Eye (tissue), 1 donor: ENCODE measurements around the gene LRRC7.
A peak's percentile ranks its signal among the peaks of the same experiment; 100 is the strongest.
"Not testable (repeated sequence)": the region's sequence is repeated elsewhere in the genome, so short reads cannot be mapped to it uniquely, and the experiment has no call there.

Experiments used
- DNase-seq: peaks from one replicate; pipeline ENCODE4 v3.0.0-alpha.2; 2015

LRRC7 gene

DNA sequence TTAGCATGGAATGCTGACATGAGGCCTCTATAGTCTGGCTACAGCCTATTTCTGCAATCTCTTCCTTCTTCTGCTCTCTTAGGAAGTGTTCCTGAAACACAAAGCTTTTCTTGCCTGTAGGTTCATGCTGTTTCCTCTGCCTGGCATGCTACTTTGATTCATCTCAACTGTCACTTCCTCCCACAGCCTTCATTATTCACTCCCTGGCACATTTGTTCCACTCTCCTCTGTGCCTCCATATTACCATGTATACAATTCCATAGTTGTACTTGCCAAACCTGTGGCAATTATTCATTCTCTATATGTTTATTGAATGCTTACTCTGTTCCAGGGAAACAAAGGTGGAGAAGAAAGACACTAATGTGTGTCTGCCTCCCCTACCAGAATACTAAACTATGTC is 210.2 kb downstream of the LRRC7 start:
- DNase-seq, result no peak

DNA sequence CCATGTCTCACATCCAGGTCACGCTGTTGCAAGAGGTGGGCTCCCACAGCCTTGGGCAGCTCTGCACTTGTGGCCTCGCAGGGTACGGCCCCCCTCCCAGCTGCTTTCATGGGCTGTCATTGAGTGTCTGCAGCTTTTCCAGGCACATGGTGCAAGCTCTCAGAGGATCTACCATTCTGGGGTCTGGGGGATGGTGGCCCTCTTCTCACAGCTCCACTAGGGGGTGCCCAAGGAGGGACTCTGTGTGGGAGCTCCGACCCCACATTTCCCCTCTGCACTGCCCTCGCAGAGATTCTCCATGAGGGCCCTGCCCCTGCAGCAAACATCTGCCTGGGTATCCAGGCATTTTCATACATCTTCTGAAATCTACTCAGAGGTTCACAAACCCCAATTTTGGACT is 219.4 kb downstream of the LRRC7 start:
- DNase-seq, result no peak

GRCh38 chr1:69791311-69791710 is 223.6 kb downstream of the LRRC7 start:
- no peak for DNase-seq

DNA sequence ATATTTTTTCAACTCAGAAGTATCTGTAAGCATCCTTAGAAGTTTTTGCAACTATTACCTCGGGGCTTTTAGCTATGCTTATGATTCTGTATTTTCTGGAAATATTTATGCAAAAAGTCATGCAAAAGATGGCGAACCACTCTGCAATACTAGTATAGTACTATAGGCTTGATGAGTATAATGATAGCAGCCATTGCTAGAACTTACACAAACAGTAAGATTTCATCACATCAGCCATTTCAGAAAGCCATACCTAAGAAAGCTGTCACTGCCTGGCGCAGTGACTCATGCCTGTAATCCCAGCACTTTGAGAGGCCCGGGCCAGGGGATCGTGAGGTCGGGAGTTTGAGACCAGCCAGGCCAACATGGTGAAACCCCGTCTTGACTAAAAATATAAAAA is 227.1 kb downstream of the LRRC7 start:
- DNase-seq, result no peak

DNA sequence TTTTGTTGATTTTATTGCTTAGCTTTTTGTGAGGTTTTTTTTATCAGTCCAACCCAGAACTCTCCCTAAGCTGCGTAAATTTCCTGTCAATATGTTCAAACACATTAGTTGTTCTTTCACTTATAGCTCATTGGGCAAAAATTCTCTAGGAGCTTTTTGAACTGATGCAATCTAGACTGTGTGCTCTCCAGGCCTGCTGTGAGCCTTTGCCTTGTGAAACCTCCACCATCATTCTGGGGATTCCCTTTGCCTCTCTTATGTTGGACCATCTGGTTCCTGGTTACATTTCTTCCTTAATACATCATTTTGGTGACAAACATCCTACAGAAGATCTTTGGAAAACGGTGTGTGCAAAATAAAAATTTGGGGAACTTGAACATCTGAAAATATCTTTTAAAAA is 247.2 kb downstream of the LRRC7 start:
- no peak for DNase-seq

DNA sequence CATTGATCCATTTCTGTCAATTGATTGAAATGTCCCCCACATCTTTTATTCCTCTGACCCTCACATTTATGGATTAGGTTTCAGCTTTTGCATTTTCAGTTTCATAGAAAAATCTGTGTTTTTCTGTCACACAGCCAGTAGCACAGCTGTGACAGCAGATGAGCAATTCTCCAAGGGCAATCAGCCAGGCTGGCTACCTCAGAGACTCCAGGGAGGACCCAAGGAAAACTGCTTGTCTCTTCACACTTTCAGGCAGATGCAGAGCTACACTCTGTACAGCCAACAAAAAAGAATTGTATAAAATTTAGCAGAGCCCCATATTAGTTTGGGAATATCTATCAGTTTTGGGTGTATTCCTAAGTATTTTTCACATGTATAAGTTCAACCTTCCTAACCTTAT is 257.2 kb downstream of the LRRC7 start:
- peak; percentile 35 for DNase-seq

DNA sequence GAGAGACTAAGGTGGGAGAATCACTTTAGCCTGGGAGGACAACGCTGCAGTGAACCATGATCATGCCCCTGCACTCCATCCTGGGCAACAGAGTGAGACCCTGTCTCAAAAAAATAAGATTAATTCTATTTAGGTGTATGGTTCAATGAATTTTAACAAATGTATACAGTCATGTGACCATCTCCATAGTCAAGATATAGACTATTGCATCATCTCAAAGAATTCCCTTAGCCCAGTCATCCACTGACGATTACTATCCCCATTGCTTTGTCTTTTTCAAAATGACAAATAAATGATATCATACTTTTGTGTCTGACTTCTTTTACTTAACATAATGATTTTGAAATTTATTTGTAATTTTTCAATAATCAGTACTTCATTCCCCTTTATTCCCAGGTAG is 260.0 kb downstream of the LRRC7 start:
- no peak for DNase-seq

GRCh38 chr1:69833536-69833935 is 265.8 kb downstream of the LRRC7 start:
- no peak for DNase-seq

GRCh38 chr1:69834336-69834735 is 266.6 kb downstream of the LRRC7 start:
- DNase-seq, result no peak

DNA sequence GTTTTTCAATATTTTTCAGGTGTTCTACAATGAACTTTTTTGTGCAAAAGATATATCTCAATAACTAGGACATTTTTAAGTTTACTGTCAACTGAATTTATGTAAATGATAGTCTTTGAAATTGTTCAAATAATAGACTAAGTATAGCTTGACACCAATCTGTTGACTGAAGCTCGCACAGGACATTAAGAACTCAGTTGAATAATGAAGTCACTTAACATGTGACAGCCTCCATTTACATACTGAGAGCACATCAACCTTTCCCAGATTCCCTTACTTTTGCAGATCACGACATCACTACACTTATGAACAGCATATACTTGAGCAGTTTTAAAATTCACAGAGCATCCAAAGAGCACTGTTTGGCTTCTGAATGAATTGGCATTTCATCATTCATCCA is 268.2 kb downstream of the LRRC7 start:
- no peak for DNase-seq

DNA sequence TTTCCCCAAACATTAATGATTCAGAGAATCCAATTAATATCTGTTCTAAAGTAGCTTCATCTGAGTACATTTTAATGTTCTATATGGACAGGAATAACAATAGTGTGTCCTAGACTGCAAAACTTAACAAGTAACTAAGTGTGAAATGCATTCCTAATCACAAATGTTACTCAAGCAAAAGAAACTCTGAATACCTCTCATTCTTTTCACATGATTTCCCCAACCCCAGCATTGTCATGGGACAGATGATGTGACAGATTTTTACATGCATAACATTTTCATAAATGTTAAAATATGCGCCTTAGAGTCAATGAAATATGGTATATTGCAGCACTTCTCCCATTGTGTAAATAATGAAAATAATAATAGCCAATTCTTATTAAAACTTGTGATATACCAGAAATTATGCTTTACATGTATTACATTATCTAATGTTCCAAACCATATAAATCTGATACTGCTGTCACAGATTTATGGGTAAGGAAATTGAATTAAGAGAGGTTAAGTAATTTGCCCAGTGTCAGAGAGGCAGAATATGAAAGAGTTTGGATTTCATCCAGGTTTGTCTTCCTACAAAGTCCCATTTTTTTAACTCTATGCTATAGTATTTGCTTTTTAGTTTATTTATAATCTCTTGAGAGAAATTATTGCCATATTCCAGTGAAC is 269.4 kb downstream of the LRRC7 start:
- DNase-seq, result no peak

DNA sequence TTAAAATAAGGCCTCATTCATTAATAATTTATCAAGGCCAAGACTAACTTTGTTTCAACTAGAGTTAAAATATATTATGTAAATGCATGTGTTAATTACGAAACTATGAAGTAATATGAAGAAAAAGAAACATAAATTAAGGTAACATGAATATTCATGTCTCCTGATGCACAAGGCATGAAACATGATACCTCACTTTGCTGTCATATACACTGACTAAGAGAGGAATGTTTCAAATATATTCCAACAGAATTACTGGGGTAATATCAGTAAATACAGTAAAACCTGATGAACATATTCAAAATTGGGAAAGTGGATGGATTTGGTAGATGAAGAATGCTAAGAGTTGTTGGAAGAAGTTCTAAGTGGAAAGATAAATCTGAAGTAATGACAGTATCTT is 274.6 kb downstream of the LRRC7 start:
- no peak for DNase-seq

GRCh38 chr1:69845655-69846054 is 277.9 kb downstream of the LRRC7 start:
- DNase-seq, result no peak

GRCh38 chr1:69846267-69846666 is 278.5 kb downstream of the LRRC7 start:
- DNase-seq, result peak; percentile 11

- no peak for DNase-seq
These were observed 279.9 kb downstream of the LRRC7 start for GRCh38 chr1:69847670-69848069.

DNA sequence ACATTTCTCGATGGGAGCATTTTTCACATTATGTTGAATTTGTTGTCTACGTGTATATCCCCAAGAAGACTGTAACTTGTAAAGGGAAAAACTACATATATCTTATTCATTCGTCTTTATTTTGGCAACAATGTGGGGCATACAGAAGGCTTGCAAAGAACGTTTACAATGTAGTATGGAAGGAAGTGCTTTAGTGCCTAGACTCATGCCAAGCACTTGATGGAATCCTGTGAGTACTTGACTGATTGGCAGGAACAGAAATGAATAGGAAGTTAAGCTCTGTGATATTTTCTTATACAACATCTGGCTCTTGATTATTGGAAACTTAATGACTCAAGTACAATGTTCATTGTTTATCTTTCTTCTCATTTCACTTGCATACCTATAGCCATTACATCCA is 284.4 kb downstream of the LRRC7 start:
- no peak for DNase-seq

- no peak for DNase-seq
These were observed 285.0 kb downstream of the LRRC7 start for GRCh38 chr1:69852706-69853105.

DNA sequence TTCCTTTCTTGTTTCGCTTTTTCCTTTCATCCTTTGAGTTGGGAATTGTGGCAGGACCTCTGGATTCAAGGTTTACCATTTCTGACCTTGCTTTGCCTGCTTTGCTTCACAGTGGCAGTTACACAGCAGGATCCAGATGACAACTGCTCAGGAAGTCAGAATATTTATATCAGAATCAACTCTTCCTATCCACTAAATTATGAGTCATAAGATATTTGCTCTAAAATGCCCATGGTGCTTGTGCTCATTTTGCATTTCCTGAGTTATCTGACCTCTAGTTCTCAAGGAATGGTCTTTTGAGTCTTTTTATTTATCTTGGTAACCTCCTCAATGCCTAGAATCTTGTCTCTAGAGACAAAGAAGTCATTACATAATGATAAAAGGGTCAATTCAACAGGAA is 290.8 kb downstream of the LRRC7 start:
- no peak for DNase-seq

GRCh38 chr1:69861641-69862040 is 293.9 kb downstream of the LRRC7 start:
- DNase-seq, result no peak

DNA sequence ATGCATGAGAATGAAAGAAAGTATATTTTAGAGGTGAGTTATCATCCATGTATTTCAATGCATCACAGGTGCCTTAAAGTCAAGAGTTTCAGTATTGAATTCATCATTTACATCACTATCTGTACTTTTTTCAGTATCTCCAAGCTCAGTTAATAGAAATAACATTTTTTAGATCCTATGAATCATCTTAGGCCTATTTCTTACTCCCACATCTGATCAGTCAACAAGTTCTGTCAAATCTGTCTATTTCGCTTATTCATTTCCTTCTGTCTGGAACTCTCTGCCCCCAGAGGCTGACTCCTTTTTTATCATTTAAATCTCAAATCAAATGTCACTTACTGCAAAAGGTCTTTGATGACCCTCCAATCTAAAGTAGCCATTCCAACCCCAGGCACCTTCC is 295.2 kb downstream of the LRRC7 start:
- DNase-seq, result no peak

DNA sequence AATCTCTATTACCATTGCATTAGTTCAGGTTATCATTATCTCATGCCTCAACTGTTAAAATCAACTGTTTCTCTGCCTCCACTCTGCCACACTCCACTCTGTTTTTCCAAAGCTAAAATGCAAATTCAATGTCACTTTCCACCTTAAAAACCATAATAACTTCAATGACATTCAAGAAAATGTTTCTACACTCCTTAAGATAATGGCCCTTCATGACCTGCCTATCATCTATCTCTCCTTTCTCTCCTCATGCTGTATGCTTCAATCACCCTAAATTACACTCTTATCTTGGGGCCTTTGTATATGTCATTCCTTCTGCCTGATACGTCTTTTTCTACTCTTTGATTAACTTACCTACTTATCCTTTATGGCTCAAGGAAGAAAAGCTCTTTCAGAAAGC is 296.0 kb downstream of the LRRC7 start:
- no peak for DNase-seq

DNA sequence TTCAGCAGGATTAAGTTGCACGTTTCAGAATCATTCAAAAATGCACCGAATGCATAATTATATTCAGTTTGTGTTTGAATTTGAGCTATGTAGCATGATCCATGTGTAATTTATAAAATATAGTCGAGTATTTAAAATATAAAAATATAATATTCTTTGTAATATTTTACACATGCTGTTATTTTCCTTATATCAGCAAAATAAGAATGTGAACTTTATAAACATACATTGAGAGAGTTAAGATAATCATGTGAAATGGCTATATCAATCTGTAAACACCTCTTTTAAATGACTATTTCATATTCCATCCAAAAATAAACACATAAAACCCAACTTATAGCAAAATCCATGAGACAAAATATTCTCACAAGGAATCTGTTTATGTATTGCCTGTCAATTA is 303.7 kb downstream of the LRRC7 start:
- DNase-seq, result no peak

DNA sequence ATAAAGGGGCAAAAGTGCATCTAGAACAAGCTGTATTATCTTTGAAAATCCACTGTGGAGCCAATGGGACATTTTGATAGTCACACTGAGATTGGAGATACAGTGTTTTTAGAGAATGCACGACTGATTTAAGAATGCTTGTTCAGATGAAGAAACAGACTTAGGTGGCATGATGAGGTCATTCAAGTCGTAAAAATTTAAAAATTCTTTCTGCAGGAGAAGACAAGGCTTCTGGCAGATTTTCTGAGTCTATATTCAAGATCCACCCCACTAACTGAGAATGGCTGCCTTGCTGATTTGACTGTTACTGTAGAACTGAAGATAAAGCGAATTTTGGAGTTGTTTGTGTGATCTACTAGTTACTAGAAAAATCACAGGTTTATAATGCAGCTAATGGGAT is 310.6 kb downstream of the LRRC7 start:
- no peak for DNase-seq

- DNase-seq, result not testable (repeated sequence)
These were observed 320.3 kb downstream of the LRRC7 start for GRCh38 chr1:69888016-69888415.

GRCh38 chr1:69888657-69889056 is 320.9 kb downstream of the LRRC7 start:
- DNase-seq, result no peak
